Type B pancreatic cell (in vitro differentiated cells): ENCODE data around the gene ITFG1. TPM values are rescaled to one million over a fixed set of nuclear protein-coding genes. Genes with fewer than 3 reads are reported as not detected.
"Not testable (repeated sequence)": the region's sequence is repeated elsewhere in the genome, so short reads cannot be mapped to it uniquely, and the experiment has no call there.

Experiments
- DNase-seq: peaks from one replicate; pipeline ENCODE4 v3.0.0; 2021; ENCODE audit warnings: mixed read lengths; ENCODE audit not compliant: unreplicated experiment; ENCODE audit errors: extremely low spot score
- H3K27ac Mint-ChIP-seq: 2 replicates; pipeline ENCODE4 v1.8.0; 2021; ENCODE audit warnings: mild to moderate bottlenecking, mixed read lengths
- H3K27me3 Mint-ChIP-seq: 2 replicates; pipeline ENCODE4 v1.8.0; 2021; ENCODE audit warnings: mixed read lengths
- H3K36me3 Mint-ChIP-seq: 2 replicates; pipeline ENCODE4 v1.8.0; 2021; ENCODE audit warnings: mixed read lengths
- H3K4me1 Mint-ChIP-seq: one replicate; pipeline ENCODE4 v1.8.0; 2021; ENCODE audit warnings: mixed read lengths; ENCODE audit not compliant: unreplicated experiment
- H3K4me3 Mint-ChIP-seq: 2 replicates; pipeline ENCODE4 v1.8.0; 2021; ENCODE audit warnings: mild to moderate bottlenecking, mixed read lengths
- H3K9me3 Mint-ChIP-seq: 2 replicates; pipeline ENCODE4 v1.8.0; 2021; ENCODE audit warnings: mixed read lengths
- total RNA-seq: library from RNA; stranded (reverse); gene quantifications from 2 replicates; pipeline ENCODE4 v1.2.1, GENCODE V29; 2021; ENCODE audit warnings: low replicate concordance
- TF ChIP-seq, protein P1 (sequence below): fragments of 200-600 bp; sonication (generic); conservative IDR thresholded peaks from 2 replicates; pipeline ENCODE4 v1.5.0; 2021; ENCODE audit warnings: antibody characterized with exemption, mild to moderate bottlenecking

Gene ITFG1
- total RNA-seq, 1 donor from 2014 or later = 47.1 TPM

DNA sequence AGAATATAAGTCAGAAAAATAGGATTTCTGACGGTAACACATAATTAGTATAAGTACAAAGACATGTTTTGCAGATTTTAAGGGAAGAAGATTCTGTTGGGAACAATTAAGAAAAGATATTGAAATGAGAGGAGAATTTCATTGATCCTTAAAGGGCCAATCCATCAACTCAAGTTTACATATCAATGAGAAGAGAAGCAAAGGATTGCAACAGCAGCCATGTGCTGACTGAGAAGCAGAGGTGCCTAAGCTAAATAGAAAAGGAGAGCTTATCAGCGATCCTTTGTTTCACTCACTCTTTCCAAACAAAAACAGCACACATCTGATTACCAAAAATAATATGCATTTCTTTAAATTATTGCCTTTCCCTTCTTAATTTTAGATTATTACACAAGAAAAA is 94.6 kb downstream of the ITFG1 start:
- H3K9me3 Mint-ChIP-seq = no peaks in the 10 kb centered on the region
- no peak for DNase-seq
- no peak overlapping the region for H3K4me3 Mint-ChIP-seq
- no peaks in the 10 kb centered on the region for H3K27me3 Mint-ChIP-seq
- H3K27ac Mint-ChIP-seq = no peak overlapping the region
- no peaks in the 10 kb centered on the region for H3K4me1 Mint-ChIP-seq
- H3K36me3 Mint-ChIP-seq = peaks cover 8% of the 10 kb centered on the region
- TF ChIP-seq, protein P1, sequence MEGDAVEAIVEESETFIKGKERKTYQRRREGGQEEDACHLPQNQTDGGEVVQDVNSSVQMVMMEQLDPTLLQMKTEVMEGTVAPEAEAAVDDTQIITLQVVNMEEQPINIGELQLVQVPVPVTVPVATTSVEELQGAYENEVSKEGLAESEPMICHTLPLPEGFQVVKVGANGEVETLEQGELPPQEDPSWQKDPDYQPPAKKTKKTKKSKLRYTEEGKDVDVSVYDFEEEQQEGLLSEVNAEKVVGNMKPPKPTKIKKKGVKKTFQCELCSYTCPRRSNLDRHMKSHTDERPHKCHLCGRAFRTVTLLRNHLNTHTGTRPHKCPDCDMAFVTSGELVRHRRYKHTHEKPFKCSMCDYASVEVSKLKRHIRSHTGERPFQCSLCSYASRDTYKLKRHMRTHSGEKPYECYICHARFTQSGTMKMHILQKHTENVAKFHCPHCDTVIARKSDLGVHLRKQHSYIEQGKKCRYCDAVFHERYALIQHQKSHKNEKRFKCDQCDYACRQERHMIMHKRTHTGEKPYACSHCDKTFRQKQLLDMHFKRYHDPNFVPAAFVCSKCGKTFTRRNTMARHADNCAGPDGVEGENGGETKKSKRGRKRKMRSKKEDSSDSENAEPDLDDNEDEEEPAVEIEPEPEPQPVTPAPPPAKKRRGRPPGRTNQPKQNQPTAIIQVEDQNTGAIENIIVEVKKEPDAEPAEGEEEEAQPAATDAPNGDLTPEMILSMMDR = no peak

DNA sequence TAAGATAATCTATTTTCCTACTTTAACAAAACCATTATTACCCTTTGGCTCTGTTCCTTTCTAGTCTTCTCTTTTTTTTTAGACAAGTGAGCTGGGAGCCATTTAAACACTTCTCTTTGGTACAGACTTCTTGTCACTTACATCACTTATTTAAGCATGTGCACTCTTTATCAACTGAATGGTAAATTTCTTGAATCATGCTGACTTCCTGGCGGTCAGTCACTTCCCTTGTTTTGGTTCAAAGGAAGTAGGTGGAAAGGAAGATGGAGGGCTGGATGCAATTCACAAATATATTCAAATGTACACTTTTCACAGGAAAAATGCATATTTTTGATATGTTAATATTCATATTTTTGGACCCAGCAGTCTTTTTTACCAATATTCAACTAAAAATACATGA is 97.1 kb downstream of the ITFG1 start:
- Mint-ChIP-seq H3K36me3 (peaks cover 8% of the 10 kb centered on the region), H3K9me3 (no peaks in the 10 kb centered on the region), H3K4me1 (no peaks in the 10 kb centered on the region), H3K27ac (no peak overlapping the region), H3K4me3 (no peak overlapping the region), H3K27me3 (no peaks in the 10 kb centered on the region)
- TF ChIP-seq, protein P1 = no peak
- no peak for DNase-seq

DNA sequence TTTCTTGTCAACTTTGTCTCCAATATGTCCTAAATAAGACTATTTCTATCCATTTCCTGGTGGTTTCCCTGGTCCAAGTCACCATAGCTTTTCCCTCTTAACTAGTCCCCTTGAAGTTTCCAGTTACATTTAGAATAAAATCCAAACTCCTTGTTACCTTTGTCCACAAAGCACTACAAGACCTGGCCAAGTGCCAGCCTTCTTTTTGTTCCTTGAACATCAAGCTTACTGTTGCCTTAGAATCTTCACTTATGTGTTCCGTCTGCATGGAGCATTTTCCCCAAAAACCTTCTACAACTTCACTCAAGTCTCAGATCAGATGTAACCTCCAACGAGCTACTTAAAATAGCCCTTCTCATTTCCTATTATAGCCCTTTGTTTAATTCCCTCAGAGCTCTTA is 101.4 kb downstream of the ITFG1 start:
- TF ChIP-seq, protein P1 = no peak
- H3K4me1 Mint-ChIP-seq = no peaks in the 10 kb centered on the region
- H3K9me3 Mint-ChIP-seq = no peaks in the 10 kb centered on the region
- peaks cover 4% of the 10 kb centered on the region for H3K36me3 Mint-ChIP-seq
- no peaks in the 10 kb centered on the region for H3K27me3 Mint-ChIP-seq
- H3K4me3 Mint-ChIP-seq = no peak overlapping the region
- DNase-seq = no peak
- no peak overlapping the region for H3K27ac Mint-ChIP-seq

GRCh38 chr16:47358816-47359215 is 102.0 kb downstream of the ITFG1 start:
- TF ChIP-seq, protein P1 = no peak
- Mint-ChIP-seq H3K36me3 (peaks cover 9% of the 10 kb centered on the region), H3K9me3 (peaks cover 6% of the 10 kb centered on the region), H3K4me3 (no peak overlapping the region), H3K4me1 (no peaks in the 10 kb centered on the region), H3K27ac (no peak overlapping the region), H3K27me3 (no peaks in the 10 kb centered on the region)
- DNase-seq = no peak

- H3K27me3 Mint-ChIP-seq, H3K27ac Mint-ChIP-seq, H3K4me1 Mint-ChIP-seq, H3K4me3 Mint-ChIP-seq, DNase-seq: not testable (repeated sequence)
- H3K36me3 Mint-ChIP-seq = peaks cover 30% of the 10 kb centered on the region
- H3K9me3 Mint-ChIP-seq = peaks cover 22% of the 10 kb centered on the region
These were observed 111.8 kb downstream of the ITFG1 start for GRCh38 chr16:47349029-47349428.

DNA sequence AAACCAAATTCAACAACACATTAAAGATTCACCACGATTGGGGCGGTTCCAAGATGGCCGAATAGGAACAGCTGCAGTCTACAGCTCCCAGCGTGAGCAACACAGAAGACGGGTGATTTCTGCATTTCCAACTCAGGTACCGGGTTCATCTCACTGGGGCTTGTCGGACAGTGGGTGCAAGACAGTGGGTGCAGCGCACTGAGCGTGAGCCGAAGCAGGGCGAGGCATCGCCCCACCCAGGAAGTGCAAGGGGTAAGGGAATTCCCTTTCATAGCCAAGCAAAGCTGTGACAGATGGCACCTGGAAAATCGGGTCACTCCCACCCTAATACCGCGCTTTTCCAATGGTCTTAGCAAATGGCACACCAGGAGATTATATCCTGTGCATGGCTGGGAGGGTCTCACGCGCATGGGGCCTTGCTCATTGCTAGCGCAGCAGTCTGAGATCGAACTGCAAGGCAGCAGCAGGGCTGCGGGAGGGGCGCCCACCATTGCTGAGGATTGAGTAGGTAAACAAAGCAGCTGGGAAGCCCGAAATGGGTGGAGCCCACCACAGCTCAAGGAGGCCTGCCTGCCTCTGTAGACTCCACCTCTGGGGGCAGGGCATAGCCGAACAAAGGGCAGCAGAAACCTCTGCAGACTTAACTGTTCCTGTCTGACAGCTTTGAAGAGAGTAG is 113.7 kb downstream of the ITFG1 start:
- H3K4me1 Mint-ChIP-seq, DNase-seq, H3K27ac Mint-ChIP-seq, H3K27me3 Mint-ChIP-seq, H3K4me3 Mint-ChIP-seq: not testable (repeated sequence)
- H3K36me3 Mint-ChIP-seq = peaks cover 26% of the 10 kb centered on the region
- peaks cover 11% of the 10 kb centered on the region for H3K9me3 Mint-ChIP-seq

DNA sequence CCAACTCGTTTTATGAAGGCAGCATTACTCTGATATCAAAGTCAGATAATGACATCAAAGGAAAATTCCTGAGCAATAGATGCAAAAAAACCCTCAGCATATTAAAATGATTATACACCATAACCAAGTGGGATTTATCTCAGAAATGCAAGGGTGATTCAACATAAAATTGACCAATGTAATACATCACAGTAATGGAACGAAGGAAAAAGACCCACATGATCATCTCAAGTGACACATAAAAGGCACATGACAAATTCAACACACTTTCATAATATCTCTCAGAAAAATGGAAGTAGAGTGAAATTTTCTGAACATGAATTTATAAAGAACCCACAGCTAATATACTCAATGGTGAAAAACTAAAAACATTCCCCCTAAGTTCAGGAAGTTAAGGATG is 118.8 kb downstream of the ITFG1 start:
- Mint-ChIP-seq H3K27ac (no peak overlapping the region), H3K4me1 (no peaks in the 10 kb centered on the region), H3K4me3 (no peak overlapping the region)

GRCh38 chr16:47330562-47330961 is 130.3 kb downstream of the ITFG1 start:
- H3K9me3 Mint-ChIP-seq, H3K4me3 Mint-ChIP-seq, H3K36me3 Mint-ChIP-seq, H3K4me1 Mint-ChIP-seq, H3K27ac Mint-ChIP-seq, DNase-seq, H3K27me3 Mint-ChIP-seq: not testable (repeated sequence)

More for the DNA sequence above, 118.8 kb downstream of the ITFG1 start:
- TF ChIP-seq, protein P1 = no peak
- Mint-ChIP-seq H3K36me3 (peaks cover 28% of the 10 kb centered on the region), H3K27me3 (no peaks in the 10 kb centered on the region), H3K9me3 (peaks cover 6% of the 10 kb centered on the region)
- no peak for DNase-seq

DNA sequence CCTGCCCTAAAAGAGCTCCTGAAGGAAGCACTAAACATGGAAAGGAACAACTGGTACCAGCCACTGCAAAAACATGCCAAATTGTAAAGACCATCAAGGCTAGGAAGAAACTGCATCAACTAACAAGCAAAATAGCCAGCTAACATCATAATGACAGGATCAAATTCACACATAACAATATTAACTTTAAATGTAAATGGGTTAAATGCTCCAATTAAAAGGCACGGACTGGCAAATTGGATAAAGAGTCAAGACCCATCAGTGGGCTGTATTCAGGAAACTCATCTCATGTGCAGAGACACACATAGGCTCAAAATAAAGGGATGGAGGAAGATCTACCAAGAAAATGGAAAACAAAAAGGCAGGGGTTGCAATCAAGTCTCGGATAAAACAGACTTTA is 136.6 kb downstream of the ITFG1 start:
- H3K4me3 Mint-ChIP-seq, H3K27me3 Mint-ChIP-seq, H3K36me3 Mint-ChIP-seq, H3K27ac Mint-ChIP-seq, DNase-seq, H3K9me3 Mint-ChIP-seq, H3K4me1 Mint-ChIP-seq: not testable (repeated sequence)
